Ishikawa (cell line): ENCODE measurements around the gene CCDC91.

Experiments used
- CEBPB ChIP-seq: IDR thresholded peaks from 2 replicates; pipeline ENCODE4 v1.6.1; 2012
- CREB1 ChIP-seq: IDR thresholded peaks from 2 replicates; pipeline ENCODE4 v1.6.1; 2012; ENCODE audit warnings: low read depth
- EGR1 ChIP-seq: IDR thresholded peaks from 2 replicates; pipeline ENCODE4 v1.6.1; 2012
- EP300 ChIP-seq: IDR thresholded peaks from 2 replicates; pipeline ENCODE4 v1.6.1; 2012; ENCODE audit warnings: borderline replicate concordance
- NFIC ChIP-seq: IDR thresholded peaks from 2 replicates; pipeline ENCODE4 v1.6.1; 2012

DNA sequence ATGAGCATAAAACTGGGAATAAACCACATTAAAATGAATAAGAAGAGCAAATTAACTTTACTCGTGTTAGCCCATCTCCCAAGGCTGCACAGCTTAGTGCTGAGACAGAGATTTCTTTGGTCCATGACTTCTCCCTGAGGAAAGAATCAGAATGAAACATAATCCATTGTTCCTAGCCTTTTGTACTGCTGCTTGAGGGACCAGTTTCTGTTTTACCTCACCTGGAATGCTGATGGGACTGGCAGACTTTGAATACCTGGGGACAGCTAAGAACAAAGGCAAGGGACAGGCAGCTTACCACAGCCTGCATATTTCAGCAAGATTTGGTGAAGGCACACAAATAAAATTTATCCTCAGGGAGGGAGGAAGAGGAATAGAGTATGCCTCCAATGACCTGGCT is 401.6 kb downstream of the CCDC91 start:
- TF ChIP-seq EGR1: no peak
- no peak for TF ChIP-seq NFIC
- TF ChIP-seq CREB1: no peak
- TF ChIP-seq CEBPB: no peak
- no peak for TF ChIP-seq EP300
